ENCODE data around the gene TRIM2.

Gene TRIM2

GRCh38 chr4:153333874-153334273 lies 129.6 kb downstream of the TRIM2 start:
- no peak for DNase-seq (ENCODE audit: low read depth)

- no peak for DNase-seq (ENCODE audit: low read depth)
Observed at GRCh38 chr4:153335665-153336064, 131.4 kb downstream of the TRIM2 start.

- DNase-seq (ENCODE audit: low read depth): no peak
Observed at GRCh38 chr4:153337686-153338085, 133.4 kb downstream of the TRIM2 start.

- no peak for DNase-seq (ENCODE audit: low read depth)
Observed at GRCh38 chr4:153341575-153342090, 137.4 kb downstream of the TRIM2 start.

GRCh38 chr4:153342751-153343552 lies 138.7 kb downstream of the TRIM2 start:
- DNase-seq (ENCODE audit: low read depth): no peak

- DNase-seq (ENCODE audit: low read depth): peak; percentile 89
Observed at GRCh38 chr4:153344131-153345011, 140.1 kb downstream of the TRIM2 start, which contains the start of gene MND1. Gene MND1, plus strand, starts transcription at chr4:153344688. Its CDS starts 50 bp downstream, at chr4:153344738.

- DNase-seq (ENCODE audit: low read depth): peak; percentile 52
Observed at GRCh38 chr4:153345012-153345981, 141.1 kb downstream of the TRIM2 start.

GRCh38 chr4:153346031-153346430 lies 141.8 kb downstream of the TRIM2 start:
- DNase-seq (ENCODE audit: low read depth): no peak

- no peak for DNase-seq (ENCODE audit: low read depth)
Observed at GRCh38 chr4:153346563-153346962, 142.3 kb downstream of the TRIM2 start.

GRCh38 chr4:153347117-153347516 lies 142.9 kb downstream of the TRIM2 start:
- DNase-seq (ENCODE audit: low read depth): no peak

GRCh38 chr4:153348006-153348405 lies 143.8 kb downstream of the TRIM2 start:
- no peak for DNase-seq (ENCODE audit: low read depth)

- DNase-seq (ENCODE audit: low read depth): no peak
Observed at GRCh38 chr4:153349206-153349805, 145.1 kb downstream of the TRIM2 start.

GRCh38 chr4:153362184-153362583 lies 157.9 kb downstream of the TRIM2 start:
- DNase-seq (ENCODE audit: low read depth): no peak

- DNase-seq (ENCODE audit: low read depth): no peak
Observed at GRCh38 chr4:153364061-153364460, 159.8 kb downstream of the TRIM2 start.

- DNase-seq (ENCODE audit: low read depth): no peak
Observed at GRCh38 chr4:153365003-153365402, 160.8 kb downstream of the TRIM2 start.

- DNase-seq (ENCODE audit: low read depth): no peak
Observed at GRCh38 chr4:153366486-153366885, 162.2 kb downstream of the TRIM2 start.

GRCh38 chr4:153367092-153367491 lies 162.8 kb downstream of the TRIM2 start:
- DNase-seq (ENCODE audit: low read depth): no peak

GRCh38 chr4:153369021-153369420 lies 164.8 kb downstream of the TRIM2 start:
- no peak for DNase-seq (ENCODE audit: low read depth)

- DNase-seq (ENCODE audit: low read depth): no peak
Observed at GRCh38 chr4:153371701-153372234, 167.5 kb downstream of the TRIM2 start.

- DNase-seq (ENCODE audit: low read depth): no peak
Observed at GRCh38 chr4:153372967-153373562, 168.8 kb downstream of the TRIM2 start.
